HCT116 (cell line): ENCODE results near the gene UMODL1.

Experiments used
- CTCF ChIP-seq, 3 experiments: fragments of 200-600 bp in 1 of 3; sonication (generic) in 1 of 3; IDR thresholded peaks in 2 of 3; conservative IDR thresholded peaks in 1 of 3; 2 replicates each; pipeline ENCODE4 v1.5.1; 2012 to 2017; ENCODE audit warnings: low read depth in 2 of 3, low read length in 2 of 3, antibody characterized with exemption in 1 of 3, borderline replicate concordance in 1 of 3, control low read depth in 1 of 3, mild to moderate bottlenecking in 1 of 3, mixed read lengths in 1 of 3, mixed run types in 1 of 3, moderate library complexity in 1 of 3; ENCODE audit not compliant: insufficient read depth in 1 of 3
- EZH2 ChIP-seq: fragments of 200-600 bp; sonication (generic); IDR thresholded peaks from 2 replicates; pipeline ENCODE4 v1.6.1; 2017; ENCODE audit warnings: antibody characterized with exemption, mixed run types
- EZH2phosphoT487 ChIP-seq: fragments of 200-600 bp; IDR thresholded peaks from 2 replicates; pipeline ENCODE4 v1.6.1; 2018; ENCODE audit warnings: antibody characterized with exemption, borderline replicate concordance
- FOSL1 ChIP-seq: IDR thresholded peaks from 2 replicates; pipeline ENCODE4 v1.6.1; 2012; ENCODE audit warnings: low read depth
- JUND ChIP-seq: IDR thresholded peaks from 2 replicates; pipeline ENCODE4 v1.6.1; 2012
- POLR2A ChIP-seq: IDR thresholded peaks from 2 replicates; pipeline ENCODE4 v1.7.0; 2011; ENCODE audit warnings: borderline replicate concordance; ENCODE audit not compliant: insufficient read depth, insufficient read length; ENCODE audit errors: extremely low read depth
- POLR2AphosphoS5 ChIP-seq: IDR thresholded peaks from 2 replicates; pipeline ENCODE4 v1.6.1; 2011; ENCODE audit warnings: mild to moderate bottlenecking, low read depth, low read length, moderate library complexity
- RAD21 ChIP-seq: IDR thresholded peaks from 2 replicates; pipeline ENCODE4 v1.6.1; 2012; ENCODE audit warnings: low read depth, mild to moderate bottlenecking
- REST ChIP-seq: IDR thresholded peaks from 2 replicates; pipeline ENCODE4 v1.6.1; 2012; ENCODE audit warnings: low read depth
- SIN3A ChIP-seq: IDR thresholded peaks from 2 replicates; pipeline ENCODE4 v1.6.1; 2012; ENCODE audit warnings: low read depth
- SP1 ChIP-seq: IDR thresholded peaks from 2 replicates; pipeline ENCODE4 v1.6.1; 2012; ENCODE audit warnings: low read depth

GRCh38 chr21:42176859-42177258, 105.7 kb downstream of the UMODL1 start:
- TF ChIP-seq REST: no peak
- TF ChIP-seq POLR2A: no peak
- TF ChIP-seq CTCF (IDR thresholded peaks at IDR 0.05 in 2 of 3, conservative IDR thresholded peaks at IDR 0.05 in 1 of 3; ENCODE audit: borderline replicate concordance in 1 of 3, insufficient read depth in 1 of 3, low read depth in 2 of 3, low read length in 2 of 3): no peak
- TF ChIP-seq POLR2AphosphoS5: no peak
- TF ChIP-seq FOSL1: no peak
- TF ChIP-seq EZH2phosphoT487: no peak
- TF ChIP-seq SIN3A: no peak
- TF ChIP-seq SP1: no peak
- TF ChIP-seq EZH2: no peak
- no peak for TF ChIP-seq JUND
- no peak for TF ChIP-seq RAD21
